ENCODE measurements around the gene APPL2. TPM values are rescaled to one million over a fixed set of nuclear protein-coding genes. Genes with fewer than 3 reads are reported as not detected.

Gene APPL2
- total RNA-seq, 4 donors from 2014 or later: 39.9 to 67.5 (median 59.1) TPM

DNA sequence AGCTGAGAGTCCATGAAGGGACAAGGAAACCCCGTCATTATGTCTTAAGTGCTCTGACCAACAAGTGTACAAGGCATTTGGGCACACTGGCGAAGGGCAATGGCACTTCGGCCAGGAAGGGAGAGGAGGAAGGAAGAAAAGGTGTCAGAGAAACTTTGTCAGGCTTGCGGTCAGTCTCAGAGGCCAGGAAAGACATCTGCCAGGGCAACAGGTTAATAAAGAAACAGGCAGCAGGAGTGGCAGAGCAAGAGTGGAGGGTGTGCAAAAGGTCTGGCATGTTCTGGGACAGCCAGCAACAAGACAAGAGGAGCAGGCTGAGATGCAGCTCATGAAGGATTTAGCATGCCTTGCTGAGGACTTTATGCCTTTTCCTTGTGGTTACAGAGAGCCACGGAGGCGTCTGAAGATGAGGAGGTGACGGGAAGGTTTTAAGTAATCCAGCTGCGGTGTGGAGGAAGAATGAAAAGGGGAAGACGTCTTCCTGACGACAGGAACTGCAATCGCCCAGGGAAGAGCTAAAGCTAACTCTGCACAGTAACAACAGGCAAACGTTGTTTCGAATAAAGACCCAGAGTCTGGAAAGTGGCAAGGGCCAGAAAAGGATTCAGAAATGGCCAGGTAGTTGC, 13.1 kb downstream of the APPL2 start:
- DNase-seq (ENCODE audit: low spot score) (no peak), ATAC-seq (ENCODE audit: low FRiP score) (no peak)
- TF ChIP-seq, protein P1, sequence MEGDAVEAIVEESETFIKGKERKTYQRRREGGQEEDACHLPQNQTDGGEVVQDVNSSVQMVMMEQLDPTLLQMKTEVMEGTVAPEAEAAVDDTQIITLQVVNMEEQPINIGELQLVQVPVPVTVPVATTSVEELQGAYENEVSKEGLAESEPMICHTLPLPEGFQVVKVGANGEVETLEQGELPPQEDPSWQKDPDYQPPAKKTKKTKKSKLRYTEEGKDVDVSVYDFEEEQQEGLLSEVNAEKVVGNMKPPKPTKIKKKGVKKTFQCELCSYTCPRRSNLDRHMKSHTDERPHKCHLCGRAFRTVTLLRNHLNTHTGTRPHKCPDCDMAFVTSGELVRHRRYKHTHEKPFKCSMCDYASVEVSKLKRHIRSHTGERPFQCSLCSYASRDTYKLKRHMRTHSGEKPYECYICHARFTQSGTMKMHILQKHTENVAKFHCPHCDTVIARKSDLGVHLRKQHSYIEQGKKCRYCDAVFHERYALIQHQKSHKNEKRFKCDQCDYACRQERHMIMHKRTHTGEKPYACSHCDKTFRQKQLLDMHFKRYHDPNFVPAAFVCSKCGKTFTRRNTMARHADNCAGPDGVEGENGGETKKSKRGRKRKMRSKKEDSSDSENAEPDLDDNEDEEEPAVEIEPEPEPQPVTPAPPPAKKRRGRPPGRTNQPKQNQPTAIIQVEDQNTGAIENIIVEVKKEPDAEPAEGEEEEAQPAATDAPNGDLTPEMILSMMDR (IDR thresholded peaks at IDR 0.05): no peak

DNA sequence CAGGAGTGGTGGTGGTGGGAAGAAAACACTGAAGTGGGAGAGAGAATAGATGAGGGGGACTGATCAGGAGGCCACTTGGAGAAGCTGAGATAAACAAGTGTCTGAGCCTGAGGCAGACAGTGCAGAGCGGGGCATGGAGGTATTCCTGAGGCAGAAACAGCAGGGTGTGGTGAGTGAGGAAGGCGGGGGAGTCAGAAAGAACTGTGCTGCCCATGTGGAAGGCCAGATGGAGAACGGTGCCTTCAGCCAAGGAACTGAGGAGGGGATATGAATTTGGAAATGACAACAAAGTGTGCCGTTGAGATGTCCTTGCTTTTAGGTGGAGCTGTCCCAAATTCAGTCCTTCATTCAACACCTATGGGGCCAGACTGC, 13.7 kb downstream of the APPL2 start:
- DNase-seq (ENCODE audit: low spot score): no peak
- no peak for ATAC-seq (ENCODE audit: low FRiP score)

DNA sequence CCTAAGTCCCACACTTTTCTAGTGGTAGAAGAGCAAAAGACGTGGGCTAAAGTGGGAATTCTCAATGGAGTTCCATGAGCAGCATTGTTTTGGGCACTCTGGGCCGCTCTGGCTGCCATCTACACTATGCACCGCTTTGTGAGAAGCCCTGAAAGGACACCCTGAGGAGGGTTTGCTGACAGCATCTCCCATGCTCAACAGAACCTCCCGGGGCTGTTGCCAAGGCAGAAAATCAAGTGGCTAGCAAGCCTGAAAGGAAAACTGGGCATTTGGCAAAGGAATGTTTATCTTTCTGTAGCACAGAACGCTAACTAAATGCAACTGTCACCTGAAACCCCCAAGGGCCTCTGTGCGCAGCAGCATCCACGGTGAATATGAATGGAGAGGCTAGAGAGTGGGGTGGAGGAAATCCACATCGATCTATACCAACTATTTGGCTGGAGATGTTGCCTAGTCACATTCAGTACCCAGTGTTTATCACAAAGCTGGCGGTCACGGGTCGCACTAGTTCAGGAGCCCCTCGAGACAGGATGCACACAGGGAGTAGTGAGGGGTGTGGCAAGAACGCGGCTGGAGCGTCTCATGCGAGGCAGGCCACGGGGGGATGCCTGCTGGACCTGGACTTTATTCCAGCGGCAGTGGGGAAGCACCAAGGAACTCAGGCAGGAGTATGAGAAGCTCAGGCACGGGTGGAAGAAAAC, 14.2 kb downstream of the APPL2 start:
- no peak for ATAC-seq (ENCODE audit: low FRiP score)
- TF ChIP-seq, protein P1 (IDR thresholded peaks at IDR 0.05): no peak

More for the DNA sequence above, 13.7 kb downstream of the APPL2 start:
- TF ChIP-seq, protein P1 (IDR thresholded peaks at IDR 0.05): no peak

DNA sequence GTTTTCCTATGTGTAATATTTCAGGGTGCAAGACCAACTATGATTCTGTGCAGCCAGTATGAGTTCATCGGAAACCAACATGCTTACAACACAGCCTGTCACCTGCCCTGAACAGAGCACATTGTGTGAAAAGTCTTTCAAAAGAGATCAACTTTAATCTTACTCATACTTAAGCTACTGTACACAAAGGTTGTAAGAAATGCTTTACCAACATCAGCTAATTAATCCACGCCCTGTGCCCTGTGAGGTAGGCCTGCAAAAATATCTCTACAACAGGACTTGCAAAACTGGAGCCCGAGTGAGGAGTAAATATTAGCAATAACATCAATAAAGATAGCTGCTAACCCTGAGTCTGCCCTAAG, 15.1 kb downstream of the APPL2 start:
- TF ChIP-seq, protein P1 (IDR thresholded peaks at IDR 0.05): no peak
- DNase-seq (ENCODE audit: low spot score) (no peak), ATAC-seq (ENCODE audit: low FRiP score) (no peak)

More for the DNA sequence above, 14.2 kb downstream of the APPL2 start:
- no peak for DNase-seq (ENCODE audit: low spot score)

DNA sequence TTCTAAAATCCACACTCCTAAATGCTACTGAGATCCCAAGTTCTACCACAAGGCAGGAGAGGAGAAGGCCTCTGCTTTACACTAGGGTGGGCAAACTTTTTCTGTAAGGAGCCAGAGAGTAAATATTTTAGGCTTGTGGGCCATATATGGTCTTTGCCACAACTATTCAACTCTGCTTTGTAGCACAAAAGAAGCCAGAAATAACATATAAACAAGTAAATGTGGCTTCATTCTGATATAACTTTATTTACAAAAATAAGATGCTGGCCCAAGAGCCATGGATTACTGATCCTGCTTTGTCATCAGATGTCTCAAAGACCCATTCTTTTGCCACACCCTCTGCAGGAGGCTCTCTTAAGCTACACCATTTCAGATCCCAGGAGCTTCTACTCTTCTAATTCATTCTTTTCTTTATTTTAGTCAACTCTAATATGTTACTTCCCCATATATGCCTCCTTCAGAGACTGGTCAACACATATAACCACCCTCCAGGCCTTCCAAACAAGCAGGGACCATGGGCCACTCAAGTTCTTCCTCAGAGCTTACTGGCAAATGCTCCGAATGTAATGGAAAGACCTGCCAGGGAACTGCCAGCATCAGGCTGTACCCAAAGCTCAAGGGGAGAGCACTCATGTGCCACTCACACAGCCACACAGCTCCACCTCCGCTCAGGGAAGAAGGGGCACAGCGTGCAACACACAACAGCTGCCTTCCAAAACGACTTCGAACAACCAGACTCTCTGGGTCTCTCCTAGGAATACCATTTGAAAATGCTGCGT, 15.6 kb downstream of the APPL2 start:
- ATAC-seq (ENCODE audit: low FRiP score): no peak
- TF ChIP-seq, protein P1 (IDR thresholded peaks at IDR 0.05): no peak

DNA sequence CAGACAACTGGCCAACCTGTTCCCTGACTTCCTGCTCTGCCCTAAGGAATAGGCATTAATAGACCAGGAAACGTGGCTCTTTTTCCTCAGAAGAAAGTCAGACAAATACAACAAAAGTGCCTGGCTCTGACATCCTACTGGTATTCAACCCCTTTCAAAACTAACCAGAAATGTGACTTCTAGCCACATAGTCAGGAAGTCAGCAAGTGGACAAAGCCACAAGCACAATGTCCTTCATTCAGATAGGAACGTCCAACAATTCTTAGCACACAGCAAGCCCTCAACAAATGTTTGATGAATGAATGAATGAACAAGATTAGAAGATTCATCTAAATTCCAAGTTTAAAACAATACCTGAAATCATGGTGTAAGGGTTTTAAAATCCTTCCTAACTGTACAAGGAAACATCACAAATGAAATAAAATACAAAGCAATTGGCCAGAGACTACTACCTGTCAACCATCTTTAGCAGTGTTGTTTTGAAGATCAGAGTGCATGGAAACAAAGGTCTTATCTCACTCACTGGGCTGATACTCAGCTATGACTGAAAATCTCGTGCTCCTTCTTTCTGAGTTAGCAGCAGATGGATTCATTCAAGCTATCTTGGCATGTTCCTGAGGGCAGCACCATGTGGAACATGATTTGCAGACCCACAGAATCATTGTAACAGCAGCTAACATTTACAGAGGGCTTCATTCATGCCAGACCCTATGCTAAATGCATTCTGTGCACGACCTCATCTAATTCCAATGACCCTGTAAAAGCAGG, 16.5 kb downstream of the APPL2 start:
- ATAC-seq (ENCODE audit: low FRiP score) (no peak), DNase-seq (ENCODE audit: low spot score) (no peak)
- TF ChIP-seq, protein P1 (IDR thresholded peaks at IDR 0.05): no peak

More for the DNA sequence above, 15.6 kb downstream of the APPL2 start:
- DNase-seq (ENCODE audit: low spot score): no peak
